Mucosa of stomach (tissue), 1 donor: ENCODE data around the gene TMEM17.
A peak's percentile ranks its signal among the peaks of the same experiment; 100 is the strongest.

Experiments
- H3K27me3 ChIP-seq: one replicate; pipeline ENCODE4 v1.7.0; 2013; ENCODE audit warnings: mild to moderate bottlenecking, low read length; ENCODE audit not compliant: control insufficient read depth, insufficient read depth
- H3K36me3 ChIP-seq: one replicate; pipeline ENCODE4 v1.7.0; 2013; ENCODE audit warnings: low read length; ENCODE audit not compliant: control insufficient read depth, insufficient read depth
- H3K4me1 ChIP-seq: one replicate; pipeline ENCODE4 v1.7.0; 2013; ENCODE audit warnings: mild to moderate bottlenecking, low read length; ENCODE audit not compliant: control insufficient read depth, insufficient read depth
- H3K4me3 ChIP-seq: one replicate; pipeline ENCODE4 v1.7.0; 2013; ENCODE audit warnings: low read length
- H3K9ac ChIP-seq: one replicate; pipeline ENCODE4 v1.7.0; 2013; ENCODE audit warnings: mild to moderate bottlenecking, low read length, moderate library complexity
- H3K9me3 ChIP-seq: one replicate; pipeline ENCODE4 v1.7.0; 2013; ENCODE audit warnings: mild to moderate bottlenecking, low read length, moderate library complexity; ENCODE audit not compliant: control insufficient read depth
- donor health status: Pancreatic carcinoma.

The TMEM17 gene

GRCh38 chr2:62504657-62505056 lies 1.3 kb downstream of the TMEM17 start:
- Histone ChIP-seq H3K27me3 (no peaks in the 10 kb centered on the region), H3K9ac (no peak overlapping the region), H3K4me3 (no peak overlapping the region), H3K36me3 (no peaks in the 10 kb centered on the region), H3K9me3 (no peaks in the 10 kb centered on the region), H3K4me1 (peaks cover 10% of the 10 kb centered on the region)

GRCh38 chr2:62501794-62502500 lies 4.0 kb downstream of the TMEM17 start:
- Histone ChIP-seq H3K36me3 (no peaks in the 10 kb centered on the region), H3K9me3 (no peaks in the 10 kb centered on the region), H3K27me3 (no peaks in the 10 kb centered on the region), H3K4me3 (no peak overlapping the region), H3K4me1 (peaks cover 10% of the 10 kb centered on the region), H3K9ac (peak overlapping the region; percentile 48)

GRCh38 chr2:62501069-62501468 lies 4.9 kb downstream of the TMEM17 start:
- Histone ChIP-seq H3K9me3 (no peaks in the 10 kb centered on the region), H3K36me3 (no peaks in the 10 kb centered on the region), H3K4me1 (peaks cover 5% of the 10 kb centered on the region), H3K4me3 (no peak overlapping the region), H3K9ac (no peak overlapping the region), H3K27me3 (no peaks in the 10 kb centered on the region)

- Histone ChIP-seq H3K4me3 (no peak overlapping the region), H3K9ac (no peak overlapping the region), H3K36me3 (no peaks in the 10 kb centered on the region), H3K27me3 (no peaks in the 10 kb centered on the region), H3K4me1 (no peaks in the 10 kb centered on the region), H3K9me3 (no peaks in the 10 kb centered on the region)
Measured at GRCh38 chr2:62499430-62500060, 6.5 kb downstream of the TMEM17 start.

GRCh38 chr2:62498739-62499138 lies 7.3 kb downstream of the TMEM17 start:
- Histone ChIP-seq H3K36me3 (no peaks in the 10 kb centered on the region), H3K4me3 (no peak overlapping the region), H3K27me3 (no peaks in the 10 kb centered on the region), H3K9me3 (no peaks in the 10 kb centered on the region), H3K4me1 (no peaks in the 10 kb centered on the region), H3K9ac (no peak overlapping the region)

GRCh38 chr2:62495761-62496160 lies 10.2 kb downstream of the TMEM17 start:
- Histone ChIP-seq H3K36me3 (no peaks in the 10 kb centered on the region), H3K9ac (no peak overlapping the region), H3K27me3 (no peaks in the 10 kb centered on the region), H3K9me3 (no peaks in the 10 kb centered on the region), H3K4me3 (no peak overlapping the region), H3K4me1 (no peaks in the 10 kb centered on the region)

GRCh38 chr2:62492048-62492447 lies 13.9 kb downstream of the TMEM17 start:
- Histone ChIP-seq H3K9ac (no peak overlapping the region), H3K4me1 (no peaks in the 10 kb centered on the region), H3K4me3 (no peak overlapping the region), H3K27me3 (no peaks in the 10 kb centered on the region), H3K9me3 (no peaks in the 10 kb centered on the region), H3K36me3 (no peaks in the 10 kb centered on the region)

- H3K36me3 ChIP-seq: no peaks in the 10 kb centered on the region
- H3K9me3 ChIP-seq: no peaks in the 10 kb centered on the region
- no peak overlapping the region for H3K9ac ChIP-seq
- H3K27me3 ChIP-seq: no peaks in the 10 kb centered on the region
- H3K4me1 ChIP-seq: peaks cover 3% of the 10 kb centered on the region
- no peak overlapping the region for H3K4me3 ChIP-seq
Measured at GRCh38 chr2:62489702-62490101, 16.3 kb downstream of the TMEM17 start.

GRCh38 chr2:62489162-62489561 lies 16.8 kb downstream of the TMEM17 start:
- Histone ChIP-seq H3K4me3 (no peak overlapping the region), H3K4me1 (peaks cover 3% of the 10 kb centered on the region), H3K9me3 (no peaks in the 10 kb centered on the region), H3K36me3 (no peaks in the 10 kb centered on the region), H3K9ac (no peak overlapping the region), H3K27me3 (no peaks in the 10 kb centered on the region)

GRCh38 chr2:62486439-62486765 lies 19.6 kb downstream of the TMEM17 start:
- H3K4me1 ChIP-seq: peaks cover 3% of the 10 kb centered on the region
- no peak overlapping the region for H3K4me3 ChIP-seq
- no peak overlapping the region for H3K9ac ChIP-seq
- H3K27me3 ChIP-seq: no peaks in the 10 kb centered on the region
- H3K36me3 ChIP-seq: no peaks in the 10 kb centered on the region
- H3K9me3 ChIP-seq: no peaks in the 10 kb centered on the region

- no peak overlapping the region for H3K4me3 ChIP-seq
- no peaks in the 10 kb centered on the region for H3K9me3 ChIP-seq
- H3K9ac ChIP-seq: no peak overlapping the region
- H3K36me3 ChIP-seq: no peaks in the 10 kb centered on the region
- peaks cover 3% of the 10 kb centered on the region for H3K4me1 ChIP-seq
- no peaks in the 10 kb centered on the region for H3K27me3 ChIP-seq
Measured at GRCh38 chr2:62485761-62486438, 20.1 kb downstream of the TMEM17 start.

GRCh38 chr2:62482558-62483352 lies 23.2 kb downstream of the TMEM17 start:
- Histone ChIP-seq H3K27me3 (no peaks in the 10 kb centered on the region), H3K4me3 (no peak overlapping the region), H3K9ac (no peak overlapping the region), H3K36me3 (no peaks in the 10 kb centered on the region), H3K4me1 (peaks cover 3% of the 10 kb centered on the region), H3K9me3 (no peaks in the 10 kb centered on the region)
